Endothelial cell (in vitro differentiated cells): ENCODE data around the gene TPM3. TPM values are rescaled to one million over a fixed set of nuclear protein-coding genes. Genes with fewer than 3 reads are reported as not detected.
A peak's percentile ranks its signal among the peaks of the same experiment; 100 is the strongest.
"Not testable (repeated sequence)": the region's sequence is repeated elsewhere in the genome, so short reads cannot be mapped to it uniquely, and the experiment has no call there.

Source experiments
- DNase-seq: peaks from one replicate; pipeline ENCODE4 v3.0.0; 2021; ENCODE audit warnings: low spot score
- H3K27ac Mint-ChIP-seq: one replicate; pipeline ENCODE4 v1.8.0; 2021; ENCODE audit warnings: mixed read lengths, inconsistent platforms; ENCODE audit not compliant: unreplicated experiment
- H3K27me3 Mint-ChIP-seq: one replicate; pipeline ENCODE4 v1.8.0; 2021; ENCODE audit warnings: mild to moderate bottlenecking, moderate library complexity, mixed read lengths, inconsistent platforms; ENCODE audit not compliant: unreplicated experiment
- H3K36me3 Mint-ChIP-seq: one replicate; pipeline ENCODE4 v1.8.0; 2021; ENCODE audit warnings: mild to moderate bottlenecking, low read depth, mixed read lengths, inconsistent platforms; ENCODE audit not compliant: unreplicated experiment
- H3K4me1 Mint-ChIP-seq: one replicate; pipeline ENCODE4 v1.8.0; 2021; ENCODE audit warnings: mild to moderate bottlenecking, mixed read lengths, inconsistent platforms; ENCODE audit not compliant: unreplicated experiment
- H3K4me3 Mint-ChIP-seq: one replicate; pipeline ENCODE4 v1.8.0; 2021; ENCODE audit warnings: mild to moderate bottlenecking, mixed read lengths, inconsistent platforms; ENCODE audit not compliant: unreplicated experiment
- H3K9me3 Mint-ChIP-seq: one replicate; pipeline ENCODE4 v1.8.0; 2021; ENCODE audit warnings: mixed read lengths, inconsistent platforms; ENCODE audit not compliant: unreplicated experiment
- total RNA-seq: library from RNA; stranded (reverse); fragmentation: NEBNext Ultra II Directional; extraction: Animal tissue kit (Norgen Biotek cat#: 25700); gene quantifications from one replicate; pipeline ENCODE4 v1.2.1, GENCODE V29; 2021; ENCODE audit not compliant: unreplicated experiment
- TF ChIP-seq, protein P1 (sequence below): fragments of 200-600 bp; sonication (generic); IDR thresholded peaks from one replicate; pipeline ENCODE4 v1.5.0; 2021; ENCODE audit warnings: antibody characterized with exemption; ENCODE audit not compliant: unreplicated experiment

Gene TPM3
- total RNA-seq, 1 donor from 2014 or later: 689 TPM

- H3K9me3 Mint-ChIP-seq: no peaks in the 10 kb centered on the region
- peaks cover 23% of the 10 kb centered on the region for H3K36me3 Mint-ChIP-seq
- no peak for DNase-seq
- H3K4me1 Mint-ChIP-seq: peaks cover 37% of the 10 kb centered on the region
- H3K4me3 Mint-ChIP-seq: peak overlapping the region; percentile 3
- H3K27ac Mint-ChIP-seq: no peak overlapping the region
- TF ChIP-seq, protein P1, sequence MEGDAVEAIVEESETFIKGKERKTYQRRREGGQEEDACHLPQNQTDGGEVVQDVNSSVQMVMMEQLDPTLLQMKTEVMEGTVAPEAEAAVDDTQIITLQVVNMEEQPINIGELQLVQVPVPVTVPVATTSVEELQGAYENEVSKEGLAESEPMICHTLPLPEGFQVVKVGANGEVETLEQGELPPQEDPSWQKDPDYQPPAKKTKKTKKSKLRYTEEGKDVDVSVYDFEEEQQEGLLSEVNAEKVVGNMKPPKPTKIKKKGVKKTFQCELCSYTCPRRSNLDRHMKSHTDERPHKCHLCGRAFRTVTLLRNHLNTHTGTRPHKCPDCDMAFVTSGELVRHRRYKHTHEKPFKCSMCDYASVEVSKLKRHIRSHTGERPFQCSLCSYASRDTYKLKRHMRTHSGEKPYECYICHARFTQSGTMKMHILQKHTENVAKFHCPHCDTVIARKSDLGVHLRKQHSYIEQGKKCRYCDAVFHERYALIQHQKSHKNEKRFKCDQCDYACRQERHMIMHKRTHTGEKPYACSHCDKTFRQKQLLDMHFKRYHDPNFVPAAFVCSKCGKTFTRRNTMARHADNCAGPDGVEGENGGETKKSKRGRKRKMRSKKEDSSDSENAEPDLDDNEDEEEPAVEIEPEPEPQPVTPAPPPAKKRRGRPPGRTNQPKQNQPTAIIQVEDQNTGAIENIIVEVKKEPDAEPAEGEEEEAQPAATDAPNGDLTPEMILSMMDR: no peak
- no peaks in the 10 kb centered on the region for H3K27me3 Mint-ChIP-seq
These were observed 37.8 kb downstream of the TPM3 start for GRCh38 chr1:154154053-154154452.

GRCh38 chr1:154151311-154151710 is 40.6 kb downstream of the TPM3 start:
- Mint-ChIP-seq H3K27me3 (no peaks in the 10 kb centered on the region), H3K4me1 (peaks cover 20% of the 10 kb centered on the region), H3K9me3 (no peaks in the 10 kb centered on the region), H3K27ac (no peak overlapping the region), H3K4me3 (no peak overlapping the region), H3K36me3 (no peaks in the 10 kb centered on the region)
- DNase-seq: no peak
- TF ChIP-seq, protein P1: no peak

DNA sequence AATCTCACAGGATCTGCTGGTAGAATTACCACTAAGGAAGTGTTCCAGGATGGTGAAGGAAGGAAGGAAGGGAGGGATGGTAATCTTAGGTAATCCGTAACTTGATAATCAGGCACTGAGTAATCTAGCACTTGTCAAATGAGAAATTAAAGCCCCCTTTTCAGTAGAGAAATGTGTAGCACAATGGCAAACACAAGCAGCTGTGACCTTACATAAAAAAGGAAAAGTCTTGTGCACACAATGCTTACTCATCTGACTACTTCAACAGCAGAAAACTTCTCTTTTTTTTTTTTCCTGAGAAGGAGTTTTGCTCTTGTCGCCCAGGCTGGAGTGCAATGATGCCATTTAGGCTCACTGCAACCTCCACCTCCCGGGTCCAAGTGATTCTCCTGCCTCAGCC is 43.1 kb downstream of the TPM3 start:
- Mint-ChIP-seq H3K4me3 (no peak overlapping the region), H3K9me3 (no peaks in the 10 kb centered on the region), H3K36me3 (no peaks in the 10 kb centered on the region), H3K27me3 (no peaks in the 10 kb centered on the region), H3K27ac (peak overlapping the region; percentile 11), H3K4me1 (peaks cover 7% of the 10 kb centered on the region)
- TF ChIP-seq, protein P1: no peak
- DNase-seq: no peak

GRCh38 chr1:154147505-154147904 is 44.4 kb downstream of the TPM3 start:
- H3K4me1 Mint-ChIP-seq, H3K9me3 Mint-ChIP-seq, H3K36me3 Mint-ChIP-seq, H3K4me3 Mint-ChIP-seq, H3K27me3 Mint-ChIP-seq, H3K27ac Mint-ChIP-seq, DNase-seq: not testable (repeated sequence)

GRCh38 chr1:154145986-154146385 is 45.9 kb downstream of the TPM3 start:
- DNase-seq: no peak
- H3K4me1 Mint-ChIP-seq: peaks cover 7% of the 10 kb centered on the region
- no peaks in the 10 kb centered on the region for H3K27me3 Mint-ChIP-seq
- no peak overlapping the region for H3K4me3 Mint-ChIP-seq
- H3K27ac Mint-ChIP-seq: no peak overlapping the region
- H3K36me3 Mint-ChIP-seq: no peaks in the 10 kb centered on the region
- TF ChIP-seq, protein P1: peak; percentile 73
- no peaks in the 10 kb centered on the region for H3K9me3 Mint-ChIP-seq

GRCh38 chr1:154142358-154142757 is 49.5 kb downstream of the TPM3 start:
- TF ChIP-seq, protein P1: no peak
- H3K9me3 Mint-ChIP-seq: no peaks in the 10 kb centered on the region
- H3K27ac Mint-ChIP-seq: no peak overlapping the region
- H3K36me3 Mint-ChIP-seq: no peaks in the 10 kb centered on the region
- H3K4me3 Mint-ChIP-seq: no peak overlapping the region
- no peaks in the 10 kb centered on the region for H3K4me1 Mint-ChIP-seq
- no peak for DNase-seq
- no peaks in the 10 kb centered on the region for H3K27me3 Mint-ChIP-seq
